ENCODE data around the gene ADGRG7.
"Not testable (repeated sequence)": the region's sequence is repeated elsewhere in the genome, so short reads cannot be mapped to it uniquely, and the experiment has no call there.

ADGRG7 gene

DNA sequence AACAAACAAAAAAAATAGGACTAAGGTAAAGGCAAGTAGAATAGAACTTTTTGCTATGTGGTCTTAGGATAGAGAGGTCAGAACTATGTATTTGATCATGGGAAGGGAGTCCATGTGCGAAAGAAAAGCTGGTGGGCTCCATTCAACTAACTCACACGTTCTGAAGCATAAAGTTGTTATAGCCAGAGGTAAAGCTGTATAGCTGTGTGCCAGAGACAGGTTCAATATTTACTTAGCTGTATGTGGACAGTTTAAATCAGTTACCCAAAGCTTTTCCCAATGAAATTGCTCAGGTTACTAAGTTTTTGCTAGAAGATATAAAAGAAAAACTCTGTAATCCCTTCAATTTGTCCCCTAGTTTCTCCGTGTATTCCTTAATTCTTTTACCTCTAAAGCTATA, 37.8 kb downstream of the ADGRG7 start:
- no peak for DNase-seq

DNA sequence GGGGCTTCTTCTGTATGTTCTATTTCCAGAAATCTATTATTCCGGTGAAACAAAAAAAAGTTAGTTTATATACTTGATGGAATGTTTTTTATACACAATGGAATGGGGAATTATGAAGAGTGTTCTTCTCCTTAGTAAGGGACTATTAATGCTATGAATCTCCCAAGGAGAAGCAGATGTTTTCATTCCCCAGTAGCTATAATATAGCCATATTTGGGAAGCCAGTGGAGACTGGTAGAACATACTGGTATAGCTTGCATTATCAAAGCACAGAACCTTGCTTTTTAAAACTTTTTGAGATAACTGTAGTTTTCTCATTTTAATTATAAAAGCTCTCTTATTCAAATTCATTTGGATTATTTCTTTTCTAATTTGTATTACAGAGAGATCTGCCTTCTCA, 38.3 kb downstream of the ADGRG7 start:
- DNase-seq: no peak

DNA sequence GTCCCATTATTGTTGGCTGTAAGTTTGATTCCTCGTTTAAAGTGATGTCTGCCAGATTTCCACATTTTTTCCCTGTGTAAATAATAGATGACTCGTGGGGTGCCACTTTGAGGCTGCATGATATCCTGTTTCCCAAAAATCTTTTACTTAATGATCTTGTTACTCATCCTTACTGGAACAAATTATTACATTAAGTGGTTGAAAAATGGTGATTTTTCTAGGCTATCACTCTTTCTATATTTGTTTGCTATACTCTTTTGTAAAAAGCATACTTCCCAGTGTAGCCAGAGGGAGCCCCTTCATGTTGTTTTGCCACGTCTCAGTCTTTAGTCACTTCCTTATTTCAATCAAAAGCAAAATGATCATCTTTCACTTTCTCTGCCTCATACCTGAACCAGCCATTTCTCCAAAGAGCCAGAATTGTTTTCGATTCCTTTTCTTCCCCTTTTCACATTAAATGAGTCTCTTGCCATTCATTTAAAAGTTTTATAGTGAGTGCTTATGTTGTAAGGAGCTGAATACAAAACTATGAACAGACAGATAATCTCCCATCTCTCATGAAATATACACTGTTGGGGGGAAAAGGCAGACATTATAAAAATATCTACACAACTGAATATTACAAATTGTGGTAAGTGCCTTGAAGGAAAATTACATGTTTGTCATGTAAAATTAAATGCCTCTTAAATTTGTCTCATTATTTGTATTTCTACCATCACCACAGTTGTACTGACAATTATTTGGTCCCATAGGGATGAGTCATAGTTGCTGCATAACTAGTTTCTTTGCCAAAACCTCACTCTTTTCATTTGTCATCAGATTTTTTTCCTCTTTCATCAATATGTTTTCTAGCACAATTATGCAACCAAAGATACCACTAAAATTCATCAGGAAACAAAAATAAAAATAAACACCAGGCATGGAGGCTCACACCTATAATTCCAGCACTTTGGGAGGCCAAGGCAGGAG, 41.5 kb downstream of the ADGRG7 start:
- no peak for DNase-seq

DNA sequence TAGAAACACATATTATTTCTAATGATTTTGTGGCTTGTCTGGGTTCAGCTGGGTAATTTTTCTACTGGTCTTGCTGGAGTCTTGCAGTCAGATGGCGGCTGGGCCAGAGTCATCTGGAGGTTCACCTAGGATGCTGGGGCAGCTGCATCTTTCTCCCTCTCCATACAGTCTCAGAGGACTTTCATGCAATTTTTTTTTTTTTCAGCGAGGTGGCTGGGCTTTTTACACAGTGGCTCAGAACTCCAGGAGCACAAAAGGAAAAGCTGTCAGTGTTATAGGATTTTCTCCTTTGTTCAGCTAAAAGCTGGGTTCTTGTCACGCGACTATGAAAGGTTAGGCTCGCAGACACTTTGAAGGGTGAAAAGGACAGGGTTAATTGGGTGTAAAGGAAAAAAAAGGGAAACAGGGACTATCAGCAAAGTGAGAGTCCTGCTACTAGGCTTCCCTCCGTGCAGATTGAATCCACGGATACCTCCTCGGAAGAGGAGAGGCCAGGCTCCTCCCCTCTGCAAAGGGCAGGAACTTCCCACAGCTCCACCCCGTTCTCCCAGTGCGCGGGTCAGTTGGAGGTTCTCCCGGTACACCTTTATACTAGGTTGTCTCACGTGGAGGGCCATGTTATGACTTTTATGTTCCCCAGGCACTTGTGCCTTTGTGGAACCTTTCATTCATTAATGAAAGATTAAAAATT, 44.3 kb downstream of the ADGRG7 start:
- no peak for DNase-seq

DNA sequence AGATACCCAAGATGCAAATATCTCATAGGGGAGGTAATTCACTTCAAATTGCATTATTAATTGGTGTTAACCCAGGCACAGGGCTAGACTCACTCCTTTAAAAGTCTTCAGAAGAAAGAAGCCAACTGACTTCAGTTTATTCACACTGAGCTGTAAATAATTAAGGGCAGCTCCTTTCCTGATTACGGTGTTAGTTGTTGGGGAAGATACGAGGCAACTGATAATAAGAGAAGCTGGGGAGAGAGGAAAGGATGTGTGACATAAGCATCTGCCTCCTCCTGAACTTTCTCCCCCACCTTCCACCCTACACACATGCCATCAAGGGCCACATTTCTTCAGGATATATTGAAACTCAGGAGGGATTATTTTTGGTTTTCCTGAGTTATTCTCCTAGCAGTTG, 47.5 kb downstream of the ADGRG7 start:
- DNase-seq: no peak

DNA sequence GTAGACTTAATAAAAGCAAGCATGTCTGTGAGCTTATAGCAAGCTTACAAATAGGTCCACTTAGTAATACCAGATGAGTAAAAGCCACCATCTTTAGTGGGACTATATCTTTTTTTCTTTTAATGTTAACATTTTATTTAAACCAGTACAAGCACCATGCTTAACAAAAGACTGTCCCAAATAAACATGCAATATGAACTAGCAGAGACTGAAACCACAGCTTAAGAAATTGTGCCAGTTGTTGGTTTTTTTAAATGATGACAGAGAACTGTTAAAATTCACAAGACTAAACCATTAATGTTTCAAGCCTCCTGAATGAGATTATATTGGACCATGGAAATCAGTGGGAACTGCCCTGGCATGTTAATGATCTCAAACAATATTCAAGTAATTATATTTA, 51.9 kb downstream of the ADGRG7 start:
- not testable (repeated sequence) for DNase-seq

DNA sequence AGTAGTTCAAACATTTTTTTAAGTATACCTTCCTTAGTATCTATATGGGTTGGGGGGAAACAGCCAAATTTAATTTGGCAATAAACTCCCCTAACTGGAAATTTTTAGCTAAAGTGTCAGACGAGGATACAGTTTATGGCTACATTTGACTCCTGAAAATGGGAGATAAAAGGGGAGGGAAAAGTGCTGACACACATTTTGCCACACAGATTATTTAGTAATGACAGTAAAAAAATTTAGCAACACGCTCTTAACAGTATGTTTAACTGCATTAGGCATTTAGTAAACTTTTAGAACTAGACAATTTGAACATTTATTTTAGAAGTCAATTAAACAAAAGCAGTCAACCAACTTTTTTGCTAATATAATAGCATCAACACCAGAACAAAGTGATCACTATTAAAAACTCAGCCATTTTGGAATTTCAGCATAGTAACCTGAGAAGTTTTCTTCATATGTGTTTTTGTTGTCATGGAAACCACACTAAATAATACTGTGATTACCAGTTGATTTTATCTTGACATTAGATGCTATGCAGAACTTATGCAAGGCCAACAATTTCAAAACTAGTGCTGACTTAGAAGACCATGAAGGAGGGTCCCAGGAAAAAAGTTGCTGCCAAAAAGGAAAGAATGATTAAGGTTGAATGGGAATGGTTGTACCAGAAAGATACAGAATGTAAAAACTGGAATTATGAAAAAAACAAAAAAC, 52.9 kb downstream of the ADGRG7 start:
- DNase-seq: no peak

DNA sequence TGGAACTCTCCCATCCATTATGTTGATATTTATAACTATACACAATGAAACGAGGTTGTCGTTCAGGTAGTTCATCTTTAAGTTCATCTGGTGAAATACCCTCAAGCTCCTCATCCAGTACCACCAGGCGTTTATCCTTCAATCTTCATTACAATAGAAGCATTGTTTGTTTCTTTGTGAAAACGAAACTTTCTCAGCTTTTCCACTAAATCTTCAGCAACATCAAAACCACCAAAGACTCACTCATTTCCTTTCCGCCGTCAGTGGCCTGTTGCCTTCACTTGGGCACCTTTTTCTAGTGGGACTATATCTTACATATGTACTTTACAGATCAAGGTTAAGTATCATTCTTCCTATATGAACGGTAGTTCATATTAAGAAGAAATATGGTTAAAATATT, 55.8 kb downstream of the ADGRG7 start:
- DNase-seq: no peak

DNA sequence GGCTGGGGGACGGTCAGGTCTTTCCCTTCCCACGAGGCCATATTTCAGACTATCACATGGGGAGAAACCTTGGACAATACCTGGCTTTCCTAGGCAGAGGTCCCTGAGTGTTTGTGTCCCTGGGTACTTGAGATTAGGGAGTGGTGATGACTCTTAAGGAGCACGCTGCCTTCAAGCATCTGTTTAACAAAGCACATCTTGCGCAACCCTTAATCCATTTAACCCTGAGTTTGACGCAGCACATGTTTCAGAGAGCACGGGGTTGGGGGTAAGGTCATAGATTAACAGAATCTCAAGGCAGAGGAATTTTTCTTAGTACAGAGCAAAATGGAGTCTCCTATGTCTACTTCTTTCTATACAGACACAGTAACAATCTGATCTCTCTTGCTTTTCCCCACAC, 57.3 kb downstream of the ADGRG7 start:
- DNase-seq: not testable (repeated sequence)

DNA sequence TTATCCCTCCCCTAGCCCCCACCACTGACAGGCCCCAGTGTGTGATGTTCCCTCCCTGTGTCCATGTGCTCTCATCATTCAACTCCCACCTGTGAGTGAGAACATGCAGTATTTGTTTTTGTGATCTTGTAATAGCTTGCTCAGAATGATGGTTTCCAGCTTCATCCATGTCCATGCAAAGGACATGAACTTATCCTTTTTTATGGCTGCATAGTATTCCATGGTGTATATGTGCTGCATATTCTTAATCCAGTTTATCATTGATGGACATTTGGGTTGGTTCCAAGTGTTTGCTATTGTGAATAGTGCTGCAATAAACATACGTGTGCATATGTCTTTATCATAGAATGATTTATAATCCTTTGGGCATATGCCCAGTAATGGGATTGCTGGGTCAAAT, 57.9 kb downstream of the ADGRG7 start:
- DNase-seq: not testable (repeated sequence)

DNA sequence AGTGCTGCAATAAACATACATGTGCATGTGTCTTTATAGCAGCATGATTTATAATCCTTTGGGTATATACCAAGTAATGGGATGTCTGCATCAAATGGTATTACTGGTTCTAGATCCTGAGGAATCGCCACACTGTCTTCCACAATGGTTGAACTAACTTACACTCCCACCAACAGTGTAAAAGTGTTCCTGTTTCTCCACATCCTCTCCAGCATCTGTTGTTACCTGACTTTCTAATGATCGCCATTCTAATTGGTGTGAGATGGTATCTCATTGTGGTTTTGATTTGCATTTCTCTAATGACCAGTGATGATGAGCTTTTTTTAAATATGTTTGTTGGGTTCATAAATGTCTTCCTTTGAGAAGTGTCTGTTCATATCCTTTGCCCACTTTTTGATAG, 61.6 kb downstream of the ADGRG7 start:
- DNase-seq: not testable (repeated sequence)

DNA sequence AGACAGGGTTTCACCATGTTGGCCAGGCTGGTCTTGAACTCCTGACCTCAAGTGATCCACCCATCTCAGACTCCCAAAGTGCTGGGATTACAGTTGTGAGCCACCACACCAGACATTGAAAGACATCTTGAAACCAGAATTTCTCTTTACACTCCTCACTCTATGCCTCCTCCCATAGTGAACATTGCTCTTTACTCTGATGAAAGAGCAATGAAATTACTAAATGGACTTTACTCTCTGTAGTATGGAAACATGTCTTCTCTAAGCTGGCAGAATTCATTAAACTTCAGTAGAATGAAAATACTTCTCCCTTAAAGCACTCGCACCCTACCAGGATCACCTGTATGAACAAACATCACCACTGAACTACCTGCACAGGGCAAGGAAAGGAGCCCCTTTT, 72.1 kb downstream of the ADGRG7 start:
- no peak for DNase-seq

DNA sequence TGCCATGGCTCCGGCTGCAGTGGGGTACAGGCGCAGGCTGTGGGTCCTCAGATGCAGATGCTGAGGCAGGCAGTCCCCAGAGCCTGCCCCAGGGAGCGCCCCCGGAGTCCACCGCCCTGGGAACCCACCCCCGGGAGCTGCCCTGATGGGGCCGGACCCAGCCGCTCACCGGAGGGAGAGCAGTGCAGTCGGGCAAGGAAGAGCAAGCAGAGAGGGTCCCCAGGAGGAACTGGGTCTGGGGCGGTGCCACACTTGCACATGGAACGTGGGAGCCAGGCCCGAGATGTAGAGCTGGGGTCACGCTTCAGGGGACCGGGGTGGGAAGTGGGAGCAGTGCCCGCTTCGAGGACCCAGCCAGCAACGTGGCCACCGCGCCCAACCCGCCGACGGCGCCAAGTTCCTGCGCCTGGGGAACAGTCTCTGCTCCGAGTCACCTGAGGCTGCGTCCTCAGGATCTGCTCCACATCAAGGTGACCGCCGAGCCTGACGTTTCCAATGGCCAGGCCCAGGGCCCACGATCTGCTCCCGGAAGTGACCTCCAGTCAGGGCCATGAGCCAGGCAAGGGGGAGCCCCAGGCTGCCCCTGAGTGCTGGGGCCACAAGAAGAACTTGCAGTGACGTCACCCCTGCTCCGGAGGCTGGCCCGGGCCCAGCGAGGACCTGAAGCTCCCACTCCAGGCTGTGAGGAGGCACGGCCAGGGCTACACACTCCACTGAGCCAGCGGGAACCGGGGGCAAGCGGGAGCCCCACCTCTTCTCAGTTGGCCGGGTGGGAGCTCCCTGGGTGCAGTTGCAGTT, 72.9 kb downstream of the ADGRG7 start:
- no peak for DNase-seq

DNA sequence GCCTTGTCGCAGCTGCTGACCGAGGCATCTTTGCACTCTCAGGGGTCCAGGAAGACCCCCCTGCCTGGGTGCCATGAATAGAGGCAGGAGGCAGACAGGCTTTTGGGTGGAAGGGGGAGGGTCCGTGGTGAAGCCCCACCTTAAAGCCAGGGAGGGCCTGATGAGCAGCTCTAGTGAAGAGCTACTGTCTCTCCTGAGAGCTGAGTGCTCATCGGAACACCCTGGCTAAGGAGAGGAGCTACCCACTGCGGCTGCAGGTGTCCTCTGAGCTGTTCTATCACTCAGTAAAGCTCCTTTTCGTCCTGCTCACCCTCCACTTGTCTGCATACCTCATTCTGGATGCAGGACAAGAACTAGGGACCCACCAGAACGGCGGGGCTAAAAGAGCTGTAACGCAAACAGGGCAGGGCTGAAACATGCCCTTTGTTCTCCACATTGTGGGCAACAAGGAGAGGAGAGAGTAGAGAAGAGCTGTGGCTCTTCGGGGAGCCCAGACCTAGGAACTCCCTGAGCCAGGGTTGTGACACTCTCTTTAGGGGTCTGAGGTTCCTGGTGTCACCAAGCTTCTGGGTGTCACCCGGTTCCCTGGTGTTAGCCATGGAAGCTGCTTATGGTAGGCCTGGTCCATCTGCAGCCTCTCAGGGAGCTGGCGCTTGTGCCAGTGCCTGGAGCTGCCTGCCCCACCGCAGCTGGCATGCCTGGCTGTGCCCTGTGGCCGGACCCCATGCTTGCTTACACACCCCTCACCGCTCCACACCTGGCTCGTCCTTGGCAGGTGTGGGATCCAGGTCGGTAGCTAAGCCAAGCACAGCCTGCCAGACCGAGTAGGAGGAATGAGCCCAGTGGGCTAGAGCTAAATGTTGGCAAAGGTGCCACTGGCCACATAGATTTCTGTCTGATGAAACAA, 73.7 kb downstream of the ADGRG7 start:
- DNase-seq: no peak

DNA sequence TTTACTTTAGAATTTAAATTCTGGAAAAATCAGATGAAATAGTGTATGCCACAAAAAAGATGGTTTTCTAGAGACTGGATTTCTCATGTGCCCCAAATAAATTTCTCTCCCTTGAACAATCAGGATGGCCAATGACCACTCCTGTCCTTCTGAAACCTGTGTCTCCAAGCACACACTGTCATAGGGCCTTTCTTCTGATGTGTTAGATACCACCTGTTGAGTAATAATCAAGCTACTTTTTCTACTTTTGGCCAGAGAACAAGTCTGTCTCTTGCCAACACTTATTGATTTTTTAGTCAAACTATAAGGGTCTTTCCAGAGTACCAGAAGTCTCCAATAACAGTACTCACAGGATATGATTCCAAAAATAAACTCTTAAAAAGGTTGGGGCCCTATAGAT, 83.8 kb downstream of the ADGRG7 start:
- no peak for DNase-seq

DNA sequence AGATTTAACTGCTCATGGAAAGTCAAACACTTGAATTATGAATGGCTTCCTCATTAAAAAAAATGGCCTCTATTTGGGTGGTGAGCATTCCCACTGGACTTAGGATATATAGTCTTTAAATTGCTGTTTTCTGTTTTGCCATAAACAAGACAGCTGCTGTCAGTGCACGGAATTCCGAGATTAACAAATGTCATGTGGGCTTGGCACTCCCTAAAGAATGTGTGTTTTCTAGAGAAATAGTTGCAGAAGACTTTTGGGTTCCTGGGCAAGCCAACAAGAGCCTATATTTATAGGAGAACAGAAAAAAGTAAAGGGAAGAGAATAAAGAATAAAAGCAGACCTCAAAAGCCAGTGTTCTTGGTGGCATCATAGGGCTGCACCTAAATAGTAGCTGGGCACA, 86.3 kb downstream of the ADGRG7 start:
- no peak for DNase-seq

DNA sequence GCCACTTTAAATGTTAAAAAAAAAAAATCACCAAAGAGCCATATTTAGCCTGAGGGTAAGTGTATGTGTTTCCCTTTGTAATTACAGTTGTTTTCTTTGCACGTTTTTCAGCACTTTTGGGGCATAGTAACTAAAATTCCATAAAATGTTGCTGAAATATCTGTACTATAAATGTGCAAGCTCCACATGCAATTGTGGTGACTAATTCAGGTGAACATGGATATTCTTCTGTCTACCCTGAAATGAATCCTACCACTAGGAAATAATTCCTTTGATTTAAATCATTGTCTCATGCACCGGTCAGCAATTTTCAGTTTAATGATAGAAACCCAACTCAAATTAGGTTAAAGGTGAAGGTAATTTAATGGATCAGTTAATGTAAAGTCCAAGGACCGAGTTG, 86.8 kb downstream of the ADGRG7 start:
- no peak for DNase-seq

DNA sequence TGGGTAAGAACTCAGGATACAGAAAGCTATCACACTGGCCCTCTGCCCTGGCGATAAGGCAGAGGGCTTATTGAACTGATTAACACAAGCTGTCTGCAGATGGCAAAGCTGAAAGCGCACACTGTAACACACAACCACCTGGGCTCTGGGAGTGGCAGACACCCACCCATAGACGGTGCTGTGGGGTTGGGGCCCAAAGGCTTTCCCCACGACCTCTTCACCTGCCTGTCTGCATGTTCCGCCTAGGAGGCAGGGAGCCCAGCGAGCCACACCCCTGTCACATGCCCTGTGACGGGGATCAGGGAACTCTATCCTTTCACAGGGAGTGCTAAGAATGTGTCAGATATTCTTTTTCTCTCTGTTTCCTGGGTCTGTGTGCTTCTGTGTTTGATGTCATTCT, 87.8 kb downstream of the ADGRG7 start:
- no peak for DNase-seq

DNA sequence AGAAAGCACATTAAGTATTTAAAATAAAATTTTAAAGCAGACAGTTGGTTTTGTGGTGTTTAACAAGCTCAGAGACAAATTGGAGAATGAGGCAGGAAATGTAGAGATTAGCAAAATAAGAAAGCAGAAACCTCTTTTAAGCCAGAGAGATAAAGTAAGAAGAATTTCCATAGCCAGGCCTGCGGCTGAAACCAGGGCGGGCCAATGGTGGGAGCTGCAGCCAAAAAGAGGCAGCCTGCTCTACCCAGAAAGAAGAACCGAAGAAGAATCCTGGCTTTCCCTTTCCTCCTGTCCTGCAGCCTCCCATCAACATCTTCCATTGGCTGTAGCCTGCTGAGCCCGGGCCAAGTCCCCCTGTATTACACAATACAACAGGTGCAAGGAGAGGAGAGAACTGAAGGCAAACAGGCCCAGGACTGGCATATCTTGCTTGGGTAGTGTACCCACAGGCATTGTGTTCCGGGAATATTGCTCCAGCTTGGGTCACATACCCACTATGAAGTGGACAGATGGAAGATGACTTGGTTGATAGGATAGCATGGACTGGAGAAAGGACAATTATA, 88.4 kb downstream of the ADGRG7 start:
- DNase-seq: no peak

DNA sequence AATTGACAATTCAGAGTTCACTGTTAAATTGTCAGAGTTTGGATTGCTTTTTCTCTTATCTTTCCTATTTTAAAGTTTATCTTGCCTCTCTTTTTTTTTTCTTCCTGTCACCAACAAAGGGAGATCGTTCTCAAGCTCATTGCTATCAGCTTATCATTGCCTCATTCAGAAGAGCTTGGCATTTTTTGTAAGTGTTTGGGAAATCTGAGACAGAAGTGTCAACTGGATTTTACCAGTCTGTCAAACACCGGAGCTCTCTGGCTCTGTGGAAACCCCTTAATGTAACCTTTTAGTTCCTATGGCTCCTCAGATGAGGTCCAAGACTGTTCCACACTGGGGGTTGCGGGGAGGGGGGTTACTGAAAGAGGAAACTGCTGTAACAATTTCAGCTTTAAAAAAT, 89.3 kb downstream of the ADGRG7 start:
- DNase-seq: no peak

DNA sequence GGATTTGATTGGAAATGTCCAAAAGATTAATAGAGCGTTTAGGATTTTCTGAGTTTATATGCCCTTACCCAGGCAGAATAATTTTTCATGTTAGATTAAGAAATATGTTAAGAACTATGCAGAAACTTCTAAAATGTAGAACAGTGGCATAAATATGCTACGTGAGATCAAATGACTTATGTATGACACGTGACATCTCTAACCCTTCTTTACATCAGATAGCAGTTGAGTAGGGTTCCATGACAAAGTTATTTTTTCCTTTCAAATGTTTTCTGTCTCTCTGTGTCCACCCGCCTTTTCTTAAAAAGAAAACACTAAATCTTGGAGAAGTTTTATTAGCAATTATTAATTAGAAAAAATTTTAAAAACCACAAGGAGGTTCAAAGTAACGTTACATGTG, 91.3 kb downstream of the ADGRG7 start:
- no peak for DNase-seq
